IMR-90 (cell line): Measurements from ENCODE around the gene CTNND2. TPM values are rescaled to one million over a fixed set of nuclear protein-coding genes. Genes with fewer than 3 reads are reported as not detected.

Source experiments
- ATAC-seq: fragments of 200-7000 bp; cut with Tn5 transposase; 2 replicates; pipeline ENCODE4 v1.9.1; 2020; ENCODE audit warnings: low read depth, mild to moderate bottlenecking, moderate library complexity
- BruUV-seq: library from RNA; stranded (reverse); fragments of 400-500 nt; replicated peaks from 2 replicates; lab custom pipeline; 2021; lab: Mats Ljungman, UMichigan
- CTCF ChIA-PET: fragments of 300-600 bp; formaldehyde crosslinking; extraction: SDS; loops from one replicate; lab custom pipeline; 2021; ENCODE audit warnings: antibody characterized with exemption; lab: Yijun Ruan, JAX
- POLR2A ChIA-PET: fragments of 300-600 bp; sonication (Branson Sonifier 250); formaldehyde crosslinking; loops from one replicate; lab custom pipeline; 2022; ENCODE audit warnings: antibody characterized with exemption; ENCODE audit not compliant: unreplicated experiment; lab: Charles Lee
- DNase-seq: peaks from one replicate; pipeline ENCODE4 v3.0.0; 2013
- H2AFZ ChIP-seq: replicated peaks from 2 replicates; pipeline ENCODE3; 2013; ENCODE audit warnings: low read length, mild to moderate bottlenecking; ENCODE audit not compliant: poor library complexity
- H2AK5ac ChIP-seq: 2 replicates; pipeline ENCODE4 v1.6.1; 2013; ENCODE audit warnings: low read depth, low read length, inconsistent platforms
- H2AK9ac ChIP-seq: replicated peaks from 2 replicates; pipeline ENCODE3; 2013; ENCODE audit warnings: mild to moderate bottlenecking, low read depth, low read length, moderate library complexity; ENCODE audit not compliant: poor library complexity
- H2BK120ac ChIP-seq: 2 replicates; pipeline ENCODE4 v1.6.1; 2013; ENCODE audit warnings: low read depth, low read length, inconsistent platforms
- H2BK15ac ChIP-seq: 3 replicates; pipeline ENCODE4 v1.6.1; 2013; ENCODE audit warnings: low read depth, low read length, inconsistent platforms
- H2BK20ac ChIP-seq: 2 replicates; pipeline ENCODE4 v1.6.1; 2013; ENCODE audit warnings: low read depth, mild to moderate bottlenecking, inconsistent platforms, low read length, moderate library complexity
- H2BK5ac ChIP-seq: 2 replicates; pipeline ENCODE4 v1.6.1; 2013; ENCODE audit warnings: mild to moderate bottlenecking, low read depth, low read length, inconsistent platforms; ENCODE audit not compliant: poor library complexity, severe bottlenecking
- H3K14ac ChIP-seq: replicated peaks from 2 replicates; pipeline ENCODE4 v1.6.1; 2013; ENCODE audit warnings: low read depth, low read length, inconsistent platforms
- H3K18ac ChIP-seq: 2 replicates; pipeline ENCODE4 v1.6.1; 2013; ENCODE audit warnings: low read depth, low read length, control low read depth
- H3K23ac ChIP-seq: 2 replicates; pipeline ENCODE4 v1.6.1; 2013; ENCODE audit warnings: low read depth, low read length, inconsistent platforms
- H3K27ac ChIP-seq: 2 replicates; pipeline ENCODE4 v1.5.1; 2013; ENCODE audit warnings: mild to moderate bottlenecking, control low read depth, low read length; ENCODE audit not compliant: insufficient read depth
- H3K27me3 ChIP-seq: 2 replicates; pipeline ENCODE4 v1.6.1; 2013; ENCODE audit warnings: low read length; ENCODE audit not compliant: control insufficient read depth, insufficient read depth
- H3K36me3 ChIP-seq: 2 replicates; pipeline ENCODE4 v1.6.1; 2013; ENCODE audit warnings: low read length, mixed read lengths; ENCODE audit not compliant: control insufficient read depth, insufficient read depth
- H3K4ac ChIP-seq: 2 replicates; pipeline ENCODE4 v1.6.1; 2013; ENCODE audit warnings: low read depth, low read length, inconsistent platforms
- H3K4me1 ChIP-seq: 2 replicates; pipeline ENCODE4 v1.6.1; 2013; ENCODE audit warnings: low read length, mixed read lengths; ENCODE audit not compliant: control insufficient read depth, insufficient read depth
- H3K4me2 ChIP-seq: 2 replicates; pipeline ENCODE4 v1.6.1; 2013; ENCODE audit warnings: low read depth, mild to moderate bottlenecking, control low read depth, low read length, moderate library complexity
- H3K4me3 ChIP-seq: 2 replicates; pipeline ENCODE4 v1.5.1; 2013; ENCODE audit warnings: low read depth, mild to moderate bottlenecking, control low read depth, low read length, moderate library complexity; ENCODE audit not compliant: insufficient read depth
- H3K56ac ChIP-seq: 2 replicates; pipeline ENCODE4 v1.6.1; 2013; ENCODE audit warnings: low read length, inconsistent platforms; ENCODE audit not compliant: insufficient read depth; ENCODE audit errors: extremely low read depth
- H3K79me1 ChIP-seq, 2 experiments: 2 replicates each; pipeline ENCODE4 v1.6.1; 2013; ENCODE audit warnings: low read length in 2 of 2, inconsistent platforms in 1 of 2, low read depth in 1 of 2
- H3K9ac ChIP-seq: 2 replicates; pipeline ENCODE4 v1.6.1; 2013; ENCODE audit warnings: low read depth, low read length, control low read depth
- H3K9me1 ChIP-seq: 2 replicates; pipeline ENCODE4 v1.6.1; 2013; ENCODE audit warnings: low read length, inconsistent platforms; ENCODE audit not compliant: insufficient read depth
- H3K9me3 ChIP-seq: 2 replicates; pipeline ENCODE4 v1.6.1; 2013; ENCODE audit warnings: low read length; ENCODE audit not compliant: control insufficient read depth, insufficient read depth
- H4K20me1 ChIP-seq: 2 replicates; pipeline ENCODE4 v1.6.1; 2013; ENCODE audit warnings: low read length, inconsistent platforms; ENCODE audit not compliant: insufficient read depth
- H4K5ac ChIP-seq: 2 replicates; pipeline ENCODE4 v1.6.1; 2013; ENCODE audit warnings: mild to moderate bottlenecking, low read depth, low read length, control low read depth
- H4K8ac ChIP-seq, 2 experiments: 2 replicates each; pipeline ENCODE4 v1.6.1; 2013; ENCODE audit warnings: low read depth in 2 of 2, low read length in 2 of 2, control low read depth in 1 of 2, inconsistent platforms in 1 of 2
- H4K91ac ChIP-seq: 2 replicates; pipeline ENCODE4 v1.6.1; 2013; ENCODE audit warnings: low read depth, low read length, inconsistent platforms; ENCODE audit not compliant: insufficient read depth
- SMC3 ChIP-seq: fragments of 150-350 bp; IDR thresholded peaks from 2 replicates; pipeline ENCODE4 v1.6.1; 2016; ENCODE audit warnings: low read depth, mild to moderate bottlenecking, antibody characterized with exemption, low read length, moderate library complexity
- USF2 ChIP-seq: fragments of 150-350 bp; IDR thresholded peaks from 2 replicates; pipeline ENCODE4 v1.6.1; 2017; ENCODE audit warnings: mild to moderate bottlenecking, antibody characterized with exemption, low read length, low read depth
- WGBS, 2 experiments: methylation state at CpG; one replicate each; pipeline versions ENCODE4 v1.1.5 to v1.1.7; 2013; ENCODE audit warnings: missing lambda C conversion rate in 2 of 2; ENCODE audit not compliant: insufficient read length in 1 of 2; ENCODE audit errors: extremely low coverage in 2 of 2; 5-methylcytosine and 5-hydroxymethylcytosine counted together
- dilution Hi-C: fragments of 300-500 bp; cut with HindIII; formaldehyde crosslinking; loops from one replicate; pipeline ENCODE4 v1.14.3; 2018; ENCODE audit warnings: low sequenced_read_pairs; ENCODE audit not compliant: unreplicated experiment
- in situ Hi-C: fragments of 300-500 bp; cut with MboI; formaldehyde crosslinking; loops from 3 replicates; pipeline ENCODE4 v1.14.3; 2019; ENCODE audit warnings: low sequenced_read_pairs, inconsistent platforms, mixed read lengths
- intact Hi-C: fragments of 100-400 bp; cut with micrococcal nuclease; formaldehyde crosslinking; loops from 2 replicates; pipeline ENCODE4 v1.10.0; 2022
- polyA plus RNA-seq, 3 experiments: library from polyadenylated mRNA; depleted of rRNA; stranded (reverse); fragments of >200 nt; gene quantifications; 2 replicates each; pipeline ENCODE4 v1.2.3, GENCODE V29; 2012; ENCODE audit warnings: low replicate concordance in 1 of 3
- total RNA-seq: library from RNA; depleted of rRNA; stranded (reverse); fragments of >200 nt; gene quantifications from 2 replicates; pipeline ENCODE4 v1.2.3, GENCODE V29; 2012

CTNND2 gene
- total and polyA plus RNA-seq, 2 of the 4 experiments (the other 2 are of a cell fraction) = not detected

- no peak overlapping the region for H3K23ac ChIP-seq
- no peak overlapping the region for H3K18ac ChIP-seq
- dilution Hi-C loops (no loop called here), in situ Hi-C loops (no loop called here), intact Hi-C loops (loop anchor here (5.0 kb wide), 1 partner anchor 186 kb away; no protein-coding TSS in a partner anchor)
- CTCF ChIA-PET = no interaction called here
- no peak overlapping the region for H2BK120ac ChIP-seq
- no peak overlapping the region for H2BK20ac ChIP-seq
- no peak overlapping the region for H4K8ac ChIP-seq
- no peak overlapping the region for H2BK5ac ChIP-seq
- H3K9ac ChIP-seq = no peak overlapping the region
- no peak overlapping the region for H3K4me3 ChIP-seq
- no CpG with 5 or more reads among the region's 4 CpGs for WGBS, 2 experiments
- DNase-seq = no peak
- TF ChIP-seq USF2 (no peak), SMC3 (no peak)
- no peak overlapping the region for H2AK5ac ChIP-seq
- no peak overlapping the region for H3K14ac ChIP-seq
- H4K91ac ChIP-seq = no peak overlapping the region
- H3K27me3 ChIP-seq = peaks cover 8% of the 10 kb centered on the region
- no peaks in the 10 kb centered on the region for H3K36me3 ChIP-seq
- POLR2A ChIA-PET = no interaction called here
- no peak overlapping the region for H4K5ac ChIP-seq
- BruUV-seq = no TSS peak
- H2AFZ ChIP-seq = no peak overlapping the region
- H4K20me1 ChIP-seq = no peaks in the 10 kb centered on the region
- no peak overlapping the region for H2AK9ac ChIP-seq
- no peaks in the 10 kb centered on the region for H3K9me1 ChIP-seq
- H3K27ac ChIP-seq = no peak overlapping the region
- H3K79me1 ChIP-seq = no peaks in the 10 kb centered on the region
- H3K9me3 ChIP-seq = no peaks in the 10 kb centered on the region
- ATAC-seq = no peak
- no peak overlapping the region for H3K56ac ChIP-seq
- H2BK15ac ChIP-seq = no peak overlapping the region
- H3K4me1 ChIP-seq = no peaks in the 10 kb centered on the region
- no peak overlapping the region for H3K4ac ChIP-seq
- no peak overlapping the region for H3K4me2 ChIP-seq
Measured at GRCh38 chr5:11048760-11049159, 855.5 kb downstream of the CTNND2 start.
